Activated naive CD4-positive, alpha-beta T cell treated with anti-CD3 and anti-CD28 coated beads, Interleukin-2, amount 50 U/mL, for 72 hours (primary cell): ENCODE measurements around the gene SERINC1. TPM values are rescaled to one million over a fixed set of nuclear protein-coding genes. Genes with fewer than 3 reads are reported as not detected.

Source experiments
- ATAC-seq, 2 donors: fragments of 150-1000 bp; cut with Tn5 transposase; 2 replicates each; pipeline ENCODE4 v1.10.0; 2021; ENCODE audit warnings: mild to moderate bottlenecking in 2 of 2, moderate library complexity in 2 of 2
- DNase-seq, 2 donors: peaks; one replicate each; pipeline ENCODE4 v3.0.0; 2021 to 2022; ENCODE audit warnings: low spot score in 2 of 2
- H3K27ac Mint-ChIP-seq, 2 donors: one replicate each; pipeline ENCODE4 v1.8.0; 2022; ENCODE audit warnings: mild to moderate bottlenecking in 2 of 2, mixed read lengths in 2 of 2
- H3K36me3 Mint-ChIP-seq, 2 donors: one replicate each; pipeline ENCODE4 v1.8.0; 2022; ENCODE audit warnings: mixed read lengths in 2 of 2
- H3K9me3 Mint-ChIP-seq, 2 donors: one replicate each; pipeline ENCODE4 v1.8.0; 2022; ENCODE audit warnings: mixed read lengths in 2 of 2
- total RNA-seq, 2 donors: library from RNA; stranded (reverse); gene quantifications; one replicate each; pipeline ENCODE4 v1.2.3, GENCODE V29; 2022

Gene SERINC1
- total RNA-seq, 2 donors from 2014 or later, result 41.0 to 51.5 TPM

DNA sequence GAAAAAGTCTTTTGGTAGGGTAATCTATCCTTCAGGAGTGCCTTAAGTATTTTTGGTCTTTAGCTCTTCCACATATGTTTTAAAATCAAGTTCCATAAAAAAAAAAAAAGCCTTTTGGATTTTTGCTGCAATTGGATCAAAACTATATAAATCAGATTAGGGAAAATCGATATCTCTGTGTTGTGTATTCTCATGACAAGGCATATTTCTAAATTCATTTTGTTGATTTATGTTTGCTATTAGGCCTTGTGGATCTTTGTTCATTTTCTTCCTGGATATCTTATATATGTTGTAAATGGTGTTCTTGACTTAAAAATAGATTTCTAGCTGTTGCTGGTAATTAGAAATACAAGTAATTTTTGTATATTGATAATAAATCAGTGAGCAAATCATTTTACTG, 63.4 kb downstream of the SERINC1 start:
- Mint-ChIP-seq H3K36me3 (peaks cover 22 to 49% of the 10 kb centered on the region in 2 donors), H3K9me3 (peaks cover 11% of the 10 kb centered on the region in 2 donors), H3K27ac (peak overlapping the region; percentile 89 to 95)
- DNase-seq (no peak), ATAC-seq (no peak)

DNA sequence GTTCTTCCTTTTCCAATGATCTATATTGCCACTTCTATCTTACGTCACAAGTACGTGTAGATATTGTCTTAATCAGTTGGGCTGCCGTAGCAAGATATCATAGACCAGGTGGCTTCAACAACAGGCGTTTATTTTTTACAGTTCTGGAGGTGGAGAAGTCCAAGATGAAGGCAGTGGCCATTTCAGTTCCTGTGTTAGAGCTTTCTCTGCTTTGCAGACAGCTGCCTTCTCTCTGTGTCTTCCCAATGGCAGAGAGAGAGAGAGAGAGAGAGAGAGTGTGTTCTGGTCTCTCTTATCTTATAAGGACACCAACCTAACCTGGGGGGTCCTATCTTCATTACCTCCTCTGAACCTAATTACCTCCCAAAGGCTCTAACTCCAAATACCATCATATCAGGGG, 63.9 kb downstream of the SERINC1 start:
- DNase-seq (no peak), ATAC-seq (no peak)
- Mint-ChIP-seq H3K36me3 (peaks cover 22 to 49% of the 10 kb centered on the region in 2 donors), H3K9me3 (peaks cover 11% of the 10 kb centered on the region in 2 donors), H3K27ac (peak overlapping the region in 1 of 2 donors; percentile 89)

DNA sequence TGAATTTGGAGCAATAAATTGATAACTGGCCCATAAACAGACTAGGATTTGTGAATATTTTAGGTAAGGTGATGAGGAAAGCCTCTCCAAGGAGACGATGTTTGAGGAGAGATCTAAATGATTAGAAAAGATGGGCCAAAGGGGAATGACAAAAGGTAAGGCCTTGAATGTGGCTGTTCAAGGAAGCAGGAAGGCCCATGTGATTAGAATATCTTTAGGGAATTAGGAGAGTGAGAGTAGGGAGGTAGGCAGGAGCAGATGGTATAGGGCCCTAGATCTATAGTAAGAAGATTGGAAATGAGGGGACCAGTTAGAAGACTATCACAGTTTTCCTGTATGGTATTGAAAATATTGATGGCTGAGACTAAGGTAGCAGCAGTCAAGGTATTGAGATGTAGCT, 65.4 kb downstream of the SERINC1 start:
- DNase-seq (no peak), ATAC-seq (no peak)
- H3K36me3 Mint-ChIP-seq, result peaks cover 16 to 41% of the 10 kb centered on the region in 2 donors
- H3K27ac Mint-ChIP-seq, result no peak overlapping the region
- peaks cover 8 to 11% of the 10 kb centered on the region in 2 donors for H3K9me3 Mint-ChIP-seq

DNA sequence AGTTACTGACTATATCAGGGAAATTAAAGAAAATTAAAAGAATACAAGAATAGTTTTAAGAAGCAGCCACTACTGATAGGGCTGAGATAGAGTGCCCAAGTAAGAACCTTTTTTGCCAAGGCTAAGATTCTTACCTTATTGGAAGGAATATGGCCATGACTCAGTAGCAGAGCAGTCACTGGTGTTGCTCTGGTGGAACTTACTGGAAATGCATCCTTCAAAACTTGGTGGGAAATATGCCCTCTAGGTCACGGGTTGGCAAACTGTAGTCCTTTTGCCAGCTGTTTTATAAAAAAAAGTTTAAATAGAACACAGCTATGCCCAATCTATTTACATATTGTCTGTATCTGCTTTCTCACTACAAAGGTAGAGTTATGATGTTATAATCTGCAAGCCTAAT, 66.2 kb downstream of the SERINC1 start:
- ATAC-seq, result peak in 1 of 2 donors; percentile 36
- Mint-ChIP-seq H3K36me3 (peaks cover 22 to 34% of the 10 kb centered on the region in 2 donors), H3K9me3 (peaks cover 6 to 11% of the 10 kb centered on the region in 2 donors), H3K27ac (no peak overlapping the region)
- DNase-seq, result no peak

DNA sequence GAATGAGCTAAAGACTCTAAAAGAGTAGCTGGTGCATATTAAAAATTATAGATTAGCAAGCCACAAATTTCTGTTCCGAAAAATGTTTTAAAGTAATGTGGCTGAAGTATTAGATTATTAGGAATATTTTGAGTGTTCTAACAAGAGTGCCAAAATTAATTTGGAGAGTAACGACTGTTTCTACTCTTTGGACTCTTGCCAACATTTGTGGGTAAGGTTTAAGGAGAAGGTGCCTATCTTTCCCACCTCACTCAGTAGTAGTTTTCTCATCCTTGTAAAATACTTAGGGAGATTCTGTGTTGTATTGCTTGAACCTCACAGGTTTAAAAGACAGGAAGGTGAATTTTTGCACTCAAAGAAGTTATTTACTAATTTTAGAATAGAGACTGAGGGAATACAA, 67.2 kb downstream of the SERINC1 start:
- Mint-ChIP-seq H3K36me3 (peaks cover 26 to 34% of the 10 kb centered on the region in 2 donors), H3K9me3 (peaks cover 6 to 11% of the 10 kb centered on the region in 2 donors), H3K27ac (peak overlapping the region in 1 of 2 donors; percentile 7)
- ATAC-seq (no peak), DNase-seq (no peak)

DNA sequence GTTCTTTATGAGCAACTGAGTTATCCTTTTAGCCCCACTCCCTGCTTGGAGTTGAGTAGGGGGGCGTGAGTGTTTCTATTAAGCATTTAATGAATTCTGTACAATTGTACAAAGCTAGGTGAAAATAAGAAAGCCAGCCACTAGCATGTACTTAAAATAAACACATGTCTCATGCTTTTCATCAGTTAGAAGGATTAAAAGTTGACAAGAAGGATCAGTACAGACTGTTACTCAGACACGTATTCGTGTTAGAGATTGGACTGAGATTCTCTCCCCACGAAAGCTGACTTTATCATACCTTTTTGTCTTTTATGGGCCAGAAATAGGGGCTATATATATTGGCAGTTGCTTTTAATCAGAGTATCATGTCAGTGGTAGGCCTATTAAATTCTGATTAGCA, 70.5 kb downstream of the SERINC1 start:
- Mint-ChIP-seq H3K9me3 (peaks cover 3% of the 10 kb centered on the region in 2 donors), H3K27ac (peak overlapping the region; percentile 50 to 96), H3K36me3 (peaks cover 10 to 17% of the 10 kb centered on the region in 2 donors)
- no peak for DNase-seq
- no peak for ATAC-seq

DNA sequence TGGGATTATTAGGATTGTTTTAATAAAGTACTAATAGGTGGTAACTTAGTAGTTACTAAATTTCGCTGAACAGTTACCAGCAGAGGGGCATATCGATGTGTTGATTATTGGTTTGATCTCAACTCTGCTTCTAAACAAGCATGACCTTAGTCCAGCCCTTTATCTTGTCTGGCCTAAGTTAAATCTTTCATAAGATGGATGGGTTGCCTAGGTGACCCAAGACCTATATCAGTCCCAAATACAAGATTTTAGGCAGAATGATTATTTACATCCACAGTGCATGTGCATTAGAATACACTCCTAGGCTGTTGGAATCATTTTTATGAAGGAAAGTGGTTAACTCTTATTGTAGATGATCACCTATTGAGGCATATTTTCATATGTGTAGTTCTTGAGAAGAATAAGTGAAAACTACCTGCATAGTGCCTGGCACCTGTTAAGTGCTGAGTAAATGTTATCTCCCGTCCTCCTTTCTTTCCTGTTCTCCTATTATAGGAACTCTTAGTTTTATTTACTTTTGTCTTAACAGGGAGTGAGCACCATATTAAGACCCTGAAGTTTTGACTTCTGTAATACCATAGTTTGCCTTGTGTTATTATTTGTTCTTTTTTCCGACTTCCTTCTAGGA, 71.0 kb downstream of the SERINC1 start:
- Mint-ChIP-seq H3K36me3 (peaks cover 5 to 17% of the 10 kb centered on the region in 2 donors), H3K27ac (peak overlapping the region; percentile 96 to 98)
- ATAC-seq, result no peak

DNA sequence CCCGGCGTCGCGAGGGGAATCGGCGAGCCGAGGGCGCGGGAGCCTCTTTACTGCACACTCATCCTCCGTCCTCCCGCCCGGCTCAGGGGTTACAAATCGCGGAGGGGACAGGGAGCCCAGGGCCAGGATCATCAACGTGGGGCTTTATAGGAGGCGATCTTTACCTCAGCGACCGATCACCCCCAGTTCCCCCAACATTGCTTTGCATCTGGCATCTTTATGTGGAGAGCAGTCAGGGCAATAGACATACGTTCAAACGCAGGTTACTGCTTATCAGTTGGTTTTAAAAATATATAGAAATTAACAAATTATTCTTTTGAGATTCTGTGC, 71.5 kb downstream of the SERINC1 start:
- H3K27ac Mint-ChIP-seq, result peak overlapping the region; percentile 96 to 98
- DNase-seq, result no peak
- peak in 1 of 2 donors; percentile 5 for ATAC-seq
- H3K9me3 Mint-ChIP-seq, result no peaks in the 10 kb centered on the region
- peaks cover 5 to 17% of the 10 kb centered on the region in 2 donors for H3K36me3 Mint-ChIP-seq

More for the DNA sequence above, 71.0 kb downstream of the SERINC1 start:
- DNase-seq, result no peak
- H3K9me3 Mint-ChIP-seq, result no peaks in the 10 kb centered on the region

DNA sequence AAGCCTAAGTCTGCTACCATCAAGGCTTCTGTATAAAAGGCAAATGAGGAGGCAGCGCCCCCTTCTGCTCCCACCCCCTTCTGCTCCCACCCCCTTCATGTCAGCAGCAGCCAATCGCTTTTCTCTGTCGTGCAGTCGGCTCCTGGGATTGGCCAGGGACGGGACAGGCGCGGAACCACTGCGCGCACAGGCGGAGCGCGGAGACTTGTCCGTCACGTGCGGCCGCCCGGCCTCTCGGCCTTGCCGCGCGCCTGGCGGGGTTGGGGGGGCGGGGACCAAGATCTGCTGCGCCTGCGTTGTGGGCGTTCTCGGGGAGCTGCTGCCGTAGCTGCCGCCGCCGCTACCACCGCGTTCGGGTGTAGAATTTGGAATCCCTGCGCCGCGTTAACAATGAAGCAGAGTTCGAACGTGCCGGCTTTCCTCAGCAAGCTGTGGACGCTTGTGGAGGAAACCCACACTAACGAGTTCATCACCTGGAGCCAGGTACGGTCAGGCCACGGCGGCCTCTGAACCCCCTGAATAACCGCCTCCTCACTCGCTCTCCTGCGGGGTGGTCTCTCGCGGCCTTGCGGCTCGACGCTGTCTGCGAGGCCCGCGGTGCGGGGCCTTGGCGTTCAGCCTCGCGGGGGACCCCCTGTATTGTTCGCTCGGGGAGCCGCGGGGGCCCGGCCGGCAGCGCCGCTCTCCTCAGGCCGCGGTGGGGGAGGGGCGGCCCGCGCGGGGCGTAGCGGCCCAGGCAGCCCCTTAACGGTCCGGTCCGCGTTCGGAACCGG, 72.1 kb downstream of the SERINC1 start, which contains the start of gene HSF2:
Gene HSF2, plus strand, starts transcription at position 305 of the 773 bp plus-strand sequence. Its CDS starts 86 bp downstream, at position 391.
- DNase-seq (peak; percentile 85 to 96), ATAC-seq (peak; percentile 97)
- H3K9me3 Mint-ChIP-seq, result no peaks in the 10 kb centered on the region
- peak within 1 kb of the TSS; percentile 96 to 98 for H3K27ac Mint-ChIP-seq
- H3K36me3 Mint-ChIP-seq, result peaks cover 5 to 17% of the 10 kb centered on the region in 2 donors

DNA sequence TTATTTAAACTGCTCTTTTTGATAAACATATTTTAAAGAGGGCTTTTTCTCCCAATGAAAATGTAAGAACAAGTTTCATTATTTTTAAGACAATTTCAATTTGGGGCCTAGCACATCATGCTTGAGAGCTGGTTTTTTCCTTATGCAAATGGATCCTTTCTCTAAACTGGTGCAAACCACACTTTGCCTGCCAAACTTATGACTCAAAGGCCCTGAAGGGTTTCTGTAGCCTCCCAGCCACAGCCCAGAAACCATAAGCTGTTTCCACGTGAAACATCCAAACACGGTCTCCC, 72.6 kb downstream of the SERINC1 start:
- DNase-seq (no peak), ATAC-seq (no peak)
- H3K36me3 Mint-ChIP-seq, result peaks cover 5 to 17% of the 10 kb centered on the region in 2 donors
- H3K9me3 Mint-ChIP-seq, result no peaks in the 10 kb centered on the region
- H3K27ac Mint-ChIP-seq, result peak overlapping the region; percentile 72 to 96

DNA sequence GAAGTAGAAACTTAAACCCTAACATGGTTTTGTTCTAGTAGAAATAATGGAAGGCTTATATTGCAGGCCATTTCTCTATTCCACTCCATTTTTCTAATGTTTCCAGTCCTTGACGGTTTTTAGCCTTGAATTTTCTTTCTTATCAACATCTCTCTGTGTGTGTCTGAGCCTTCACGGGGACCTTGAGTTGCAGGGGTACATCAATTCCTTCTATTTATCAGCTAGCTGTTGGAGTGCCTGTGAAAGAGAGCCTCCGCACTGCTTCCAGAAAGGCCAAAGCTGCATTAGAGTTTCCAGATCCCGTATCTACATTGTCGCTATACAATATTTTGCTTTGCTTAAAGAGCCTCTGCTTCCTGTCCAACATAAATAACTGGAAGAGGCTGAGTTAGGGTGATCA, 77.6 kb downstream of the SERINC1 start:
- peak overlapping the region; percentile 62 to 83 for H3K27ac Mint-ChIP-seq
- H3K36me3 Mint-ChIP-seq, result no peaks in the 10 kb centered on the region
- no peaks in the 10 kb centered on the region for H3K9me3 Mint-ChIP-seq
- DNase-seq (no peak), ATAC-seq (no peak)

DNA sequence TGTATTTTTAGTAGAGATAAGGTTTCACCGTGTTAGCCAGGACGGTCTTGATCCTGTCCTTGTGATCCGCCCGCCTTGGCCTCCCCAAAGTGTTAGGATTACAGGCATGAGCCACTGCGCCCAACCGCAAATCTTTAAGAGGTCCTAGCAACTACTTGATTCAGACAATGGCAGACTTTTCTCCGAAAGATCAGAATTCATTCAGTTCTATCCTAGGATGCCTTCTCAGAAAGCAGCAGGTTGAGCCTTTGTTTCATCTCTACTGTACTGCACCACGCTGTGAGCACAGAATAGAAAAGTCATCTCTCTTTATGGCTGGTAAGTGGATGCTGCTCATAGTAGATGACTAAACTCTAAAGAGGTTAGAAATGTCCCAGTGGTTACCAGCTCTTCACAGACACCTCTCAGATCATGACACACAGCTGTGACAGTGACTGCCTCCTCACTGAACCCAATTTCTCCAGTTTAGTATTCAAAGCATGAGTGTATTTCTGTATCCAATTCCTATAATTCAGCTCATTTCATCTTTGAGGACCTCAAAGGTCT, 78.2 kb downstream of the SERINC1 start:
- Mint-ChIP-seq H3K9me3 (no peaks in the 10 kb centered on the region), H3K27ac (peak overlapping the region; percentile 62 to 77), H3K36me3 (no peaks in the 10 kb centered on the region)
- ATAC-seq (peak; percentile 99 to 100), DNase-seq (peak in 1 of 2 donors; percentile 15)

Other genes with a start within 250 kb of the SERINC1 start
- gene HSF2, start 72.2 kb downstream of the SERINC1 start, total RNA-seq, result 10 to 100 TPM; 17.7 to 34.6 TPM
- gene PKIB, start 138.6 kb upstream of the SERINC1 start, total RNA-seq, result 1 to 10 TPM; 1.0 to 1.1 TPM